ENCODE data around the gene ZNF598. TPM values are rescaled to one million over a fixed set of nuclear protein-coding genes. Genes with fewer than 3 reads are reported as not detected.
"Not testable (repeated sequence)": the region's sequence is repeated elsewhere in the genome, so short reads cannot be mapped to it uniquely, and the experiment has no call there.

ZNF598 gene
- total RNA-seq, 1 experiment from 2014 or later: 57.4 TPM

DNA sequence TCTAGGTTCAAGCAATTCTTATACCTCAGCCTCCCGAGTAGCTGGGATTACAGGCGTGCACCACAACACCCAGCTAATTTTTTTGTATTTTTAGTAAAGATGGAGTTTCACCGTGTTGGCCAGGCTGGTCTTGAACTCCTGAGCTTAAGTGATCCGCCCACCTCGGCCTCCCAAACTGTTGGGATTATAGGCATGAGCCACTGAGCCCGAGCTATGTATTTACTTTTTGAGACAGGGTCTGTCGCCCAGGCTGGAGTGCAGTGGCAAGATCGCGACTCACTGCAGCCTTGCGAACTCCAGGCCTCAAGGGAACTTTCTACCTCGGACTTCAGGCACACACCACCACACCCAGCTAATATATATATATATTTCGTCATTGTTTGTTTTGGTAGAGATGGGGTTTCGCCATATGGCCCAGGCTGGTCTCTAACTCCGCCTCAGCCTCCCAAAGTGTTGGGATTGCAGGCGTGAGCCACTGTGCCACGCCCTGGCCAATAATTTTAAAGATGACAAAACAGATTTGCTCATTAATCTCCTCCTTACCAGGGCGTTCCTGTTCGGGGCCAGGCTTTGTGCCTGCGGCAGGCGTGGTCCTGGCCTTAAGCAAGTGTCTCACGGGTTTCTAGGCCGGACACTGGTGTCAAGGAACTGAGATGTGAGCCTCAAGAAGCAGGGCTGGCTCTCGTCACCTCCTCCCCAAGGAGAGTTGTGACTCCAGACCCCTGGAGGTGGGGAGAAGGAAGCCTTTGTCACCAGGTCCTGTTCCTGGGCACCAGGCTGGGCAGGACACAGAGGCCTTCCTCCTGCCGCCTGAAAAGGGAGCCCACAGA lies 5.7 kb upstream of the ZNF598 start:
- peak overlapping the region; percentile 53 for H3K9ac ChIP-seq (ENCODE audit: low read length)
- ChIA-PET CTCF (interaction anchor here (0.7 to 1.3 kb wide), 4 partner anchors 11 to 220 kb away, joined by 3 read pairs; partner anchors contain the start of gene SYNGR3), POLR2A (interaction anchor here (1.0 kb wide), 2 partner anchors 11 to 140 kb away, joined by 3 to 5 read pairs; partner anchors contain the start of gene TRAF7), RAD21 (ENCODE audit: low non-redundant PET in 1 of 2, low total read pairs in 2 of 2, uncharacterized antibody in 2 of 2, unreplicated experiment in 2 of 2) (no interaction called here)
- no peaks in the 10 kb centered on the region for H3K36me3 ChIP-seq (ENCODE audit: control insufficient read depth in 1 of 2, insufficient read depth in 2 of 2, low read length in 2 of 2)
- H3K4me1 ChIP-seq (ENCODE audit: control insufficient read depth in 1 of 2, insufficient read depth in 2 of 2, low read length in 2 of 2): peaks cover 24 to 41% of the 10 kb centered on the region in 2 experiments
- H4K20me1 ChIP-seq (ENCODE audit: insufficient read depth): no peaks in the 10 kb centered on the region
- TF ChIP-seq EZH2 (IDR thresholded peaks at IDR 0.05): no peak
- peak; percentile 18; the same call in 1 of the 2 replicates for TF ChIP-seq ZFX (IDR thresholded peaks at IDR 0.05)
- no peak for TF ChIP-seq JUND (IDR thresholded peaks at IDR 0.05)
- no TSS peak for BruUV-seq (replicated peaks)
- no peak overlapping the region for H2AFZ ChIP-seq (ENCODE audit: low read depth, low read length, poor library complexity, severe bottlenecking)
- no peaks in the 10 kb centered on the region for H3K9me3 ChIP-seq (ENCODE audit: control insufficient read depth in 1 of 2, insufficient read depth in 1 of 2, low read depth in 1 of 2, low read length in 2 of 2)
- H3K9me2 ChIP-seq (ENCODE audit: insufficient read depth): no peaks in the 10 kb centered on the region
- DNase-seq (ENCODE audit: low read depth, low spot score) (peak; percentile 68), ATAC-seq (peak; percentile 55)
- H3K79me2 ChIP-seq (ENCODE audit: insufficient read depth, low read length): peaks cover 7% of the 10 kb centered on the region
- H3K27me3 ChIP-seq (ENCODE audit: insufficient read depth, low read length): no peaks in the 10 kb centered on the region
- H3K27ac ChIP-seq (ENCODE audit: low read depth, low read length): peak overlapping the region; percentile 55
- peak overlapping the region in 1 of 2 experiments; percentile 39; a peak in 2 of 4 replicates for H3K4me3 ChIP-seq (replicated peaks in 1 of 2; ENCODE audit: low read depth in 1 of 2, low read length in 2 of 2)
- intact Hi-C loops (cut with micrococcal nuclease): no loop called here
- H3K4me2 ChIP-seq (ENCODE audit: low read length): peak overlapping the region; percentile 64

DNA sequence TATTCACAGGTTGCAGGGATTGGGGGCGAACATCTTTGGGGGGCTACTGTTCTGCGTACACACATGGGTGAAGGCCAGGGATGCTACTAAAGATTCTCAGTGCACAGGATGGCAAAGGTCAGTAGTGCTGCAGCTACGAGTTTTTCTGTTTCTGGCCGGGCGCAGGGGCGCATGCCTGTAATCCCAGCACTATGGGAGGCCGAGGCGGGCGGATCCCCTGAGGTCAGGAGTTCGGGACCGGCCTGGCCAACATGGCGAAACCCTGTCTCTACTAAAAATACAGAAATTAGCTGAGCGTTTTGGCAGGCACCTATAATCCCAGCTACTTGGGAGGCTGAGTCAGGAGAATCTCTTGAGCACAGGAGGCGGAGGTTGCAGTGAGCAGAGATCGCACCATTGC lies 3.9 kb upstream of the ZNF598 start:
- Histone ChIP-seq H3K9me2 (ENCODE audit: insufficient read depth) (no peaks in the 10 kb centered on the region), H3K36me3 (ENCODE audit: control insufficient read depth in 1 of 2, insufficient read depth in 2 of 2, low read length in 2 of 2) (no peaks in the 10 kb centered on the region), H3K9me3 (ENCODE audit: control insufficient read depth in 1 of 2, insufficient read depth in 1 of 2, low read depth in 1 of 2, low read length in 2 of 2) (no peaks in the 10 kb centered on the region), H4K20me1 (ENCODE audit: insufficient read depth) (peaks cover 5% of the 10 kb centered on the region; the same call in 1 of the 2 replicates), H3K9ac (ENCODE audit: low read length) (no peak overlapping the region), H3K4me2 (ENCODE audit: low read length) (no peak overlapping the region), H3K27ac (ENCODE audit: low read depth, low read length) (no peak overlapping the region), H3K4me1 (ENCODE audit: control insufficient read depth in 1 of 2, insufficient read depth in 2 of 2, low read length in 2 of 2) (peaks cover 18 to 35% of the 10 kb centered on the region in 2 experiments), H3K27me3 (ENCODE audit: insufficient read depth, low read length) (no peaks in the 10 kb centered on the region), H3K79me2 (ENCODE audit: insufficient read depth, low read length) (peaks cover 19% of the 10 kb centered on the region), H2AFZ (ENCODE audit: low read depth, low read length, poor library complexity, severe bottlenecking) (no peak overlapping the region), H3K4me3 (replicated peaks in 1 of 2; ENCODE audit: low read depth in 1 of 2, low read length in 2 of 2) (no peak overlapping the region)
- no TSS peak for BruUV-seq (replicated peaks)
- no peak for TF ChIP-seq POLR2A (IDR thresholded peaks at IDR 0.05; ENCODE audit: borderline replicate concordance, extremely low read depth, insufficient read depth, insufficient read length)
- no peak for TF ChIP-seq ELF1 (IDR thresholded peaks at IDR 0.05; ENCODE audit: borderline replicate concordance, low read depth)
- no peak for TF ChIP-seq RAD21 (IDR thresholded peaks at IDR 0.05; ENCODE audit: low read depth)
- TF ChIP-seq, protein P1, sequence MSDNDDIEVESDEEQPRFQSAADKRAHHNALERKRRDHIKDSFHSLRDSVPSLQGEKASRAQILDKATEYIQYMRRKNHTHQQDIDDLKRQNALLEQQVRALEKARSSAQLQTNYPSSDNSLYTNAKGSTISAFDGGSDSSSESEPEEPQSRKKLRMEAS (IDR thresholded peaks at IDR 0.05): no peak
- TF ChIP-seq POLR2AphosphoS5 (IDR thresholded peaks at IDR 0.05; ENCODE audit: low read depth, low read length): no peak
- no peak for TF ChIP-seq EZH2phosphoT487 (IDR thresholded peaks at IDR 0.05; ENCODE audit: borderline replicate concordance)
- TF ChIP-seq CEBPB (IDR thresholded peaks at IDR 0.05; ENCODE audit: low read depth): no peak
- TF ChIP-seq ZNF274 (IDR thresholded peaks at IDR 0.05; ENCODE audit: low read depth, low read length): no peak
- no peak for TF ChIP-seq JUND (IDR thresholded peaks at IDR 0.05)
- TF ChIP-seq FOSL1 (IDR thresholded peaks at IDR 0.05; ENCODE audit: low read depth): no peak
- no peak for TF ChIP-seq CBX3 (IDR thresholded peaks at IDR 0.05; ENCODE audit: low read depth)
- TF ChIP-seq EGR1 (IDR thresholded peaks at IDR 0.05; ENCODE audit: low read depth): no peak
- ATAC-seq (no peak), DNase-seq (ENCODE audit: low read depth, low spot score) (no peak)
- intact Hi-C loops (cut with micrococcal nuclease): no loop called here
- ChIA-PET CTCF (interaction anchor here (1.2 to 1.3 kb wide), 2 partner anchors 9 to 10 kb away, joined by 4 to 5 read pairs; no protein-coding TSS in a partner anchor), RAD21 (ENCODE audit: low non-redundant PET in 1 of 2, low total read pairs in 2 of 2, uncharacterized antibody in 2 of 2, unreplicated experiment in 2 of 2) (no interaction called here), POLR2A (no interaction called here)

DNA sequence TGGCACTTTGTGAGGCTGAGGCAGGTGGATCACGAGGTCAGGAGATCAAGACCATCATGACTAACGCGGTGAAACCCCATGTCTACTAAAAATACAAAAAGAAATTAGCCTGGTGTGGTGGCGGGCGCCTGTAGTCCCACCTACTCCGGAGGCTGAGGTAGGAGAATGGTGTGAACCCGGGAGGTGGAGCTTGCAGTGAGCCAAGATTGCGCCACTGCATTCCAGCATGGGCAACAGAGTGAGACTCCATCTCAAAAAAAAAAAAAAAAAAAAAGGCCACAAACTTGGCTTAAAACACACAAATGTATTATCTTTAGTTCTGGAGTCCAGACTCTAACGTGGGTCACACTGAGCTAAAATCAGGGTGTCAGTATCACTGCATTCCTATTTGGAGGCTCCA lies 2.1 kb upstream of the ZNF598 start:
- CTCF ChIA-PET: interaction anchor here (0.8 kb wide), 1 partner anchor 11 kb away, joined by 3 read pairs; no protein-coding TSS in a partner anchor
- not testable (repeated sequence) for H3K27me3 ChIP-seq (ENCODE audit: insufficient read depth, low read length); BruUV-seq (replicated peaks)

More for the DNA sequence above, 2.1 kb upstream of the ZNF598 start:
- POLR2A ChIA-PET: interaction anchor here (1.3 to 1.4 kb wide), 2 partner anchors 10 to 144 kb away, joined by 3 to 5 read pairs; partner anchors contain the start of gene TRAF7
- H3K9me3 ChIP-seq (ENCODE audit: control insufficient read depth in 1 of 2, insufficient read depth in 1 of 2, low read depth in 1 of 2, low read length in 2 of 2); ATAC-seq; H4K20me1 ChIP-seq (ENCODE audit: insufficient read depth); DNase-seq (ENCODE audit: low read depth, low spot score); H3K27ac ChIP-seq (ENCODE audit: low read depth, low read length); H2AFZ ChIP-seq (ENCODE audit: low read depth, low read length, poor library complexity, severe bottlenecking); intact Hi-C loops (cut with micrococcal nuclease); RAD21 ChIA-PET (ENCODE audit: low non-redundant PET in 1 of 2, low total read pairs in 2 of 2, uncharacterized antibody in 2 of 2, unreplicated experiment in 2 of 2); H3K9me2 ChIP-seq (ENCODE audit: insufficient read depth); H3K9ac ChIP-seq (ENCODE audit: low read length); H3K36me3 ChIP-seq (ENCODE audit: control insufficient read depth in 1 of 2, insufficient read depth in 2 of 2, low read length in 2 of 2); H3K4me2 ChIP-seq (ENCODE audit: low read length); H3K4me3 ChIP-seq (replicated peaks in 1 of 2; ENCODE audit: low read depth in 1 of 2, low read length in 2 of 2): not testable (repeated sequence)
- H3K4me1 ChIP-seq (ENCODE audit: control insufficient read depth in 1 of 2, insufficient read depth in 2 of 2, low read length in 2 of 2): peaks cover 32 to 50% of the 10 kb centered on the region in 2 experiments
- H3K79me2 ChIP-seq (ENCODE audit: insufficient read depth, low read length): peaks cover 37% of the 10 kb centered on the region
